HepG2 (cell line): ENCODE data around the gene PLCL1.

Experiments
- KAT2B ChIP-seq: fragments of 150-350 bp; IDR thresholded peaks from 2 replicates; pipeline ENCODE4 v1.6.1; 2014; ENCODE audit warnings: low read depth, low read length, borderline replicate concordance
- TF ChIP-seq, protein P1 (sequence below): sonication (generic); formaldehyde crosslinking; IDR thresholded peaks from 2 replicates; pipeline ENCODE4 v1.5.0; 2020; ENCODE audit warnings: mild to moderate bottlenecking, missing genetic modification reagents, moderate library complexity
- TF ChIP-seq, protein P2 (sequence below): sonication (generic); formaldehyde crosslinking; IDR thresholded peaks from 2 replicates; pipeline ENCODE4 v1.4.0; 2020; ENCODE audit warnings: missing genetic modification reagents, borderline replicate concordance

DNA sequence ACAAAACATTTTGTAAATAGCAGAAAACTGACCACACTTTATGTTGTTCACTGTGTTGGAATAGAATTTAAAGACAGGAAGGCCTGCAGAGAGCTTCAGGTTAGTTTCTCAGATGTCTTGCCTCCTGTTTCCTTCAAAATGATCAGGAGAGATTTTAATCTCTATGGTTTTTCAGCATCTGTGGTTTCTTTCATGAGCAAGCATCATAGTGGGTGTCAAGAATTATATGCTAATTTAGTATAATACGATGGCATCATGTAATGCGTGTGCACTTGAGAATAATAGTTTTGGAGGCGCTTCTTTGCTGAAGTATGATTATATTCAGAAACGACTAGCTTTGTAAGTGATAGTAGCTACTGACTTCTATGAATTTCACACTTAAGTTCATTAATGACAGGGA lies 149.9 kb downstream of the PLCL1 start:
- TF ChIP-seq, protein P1, sequence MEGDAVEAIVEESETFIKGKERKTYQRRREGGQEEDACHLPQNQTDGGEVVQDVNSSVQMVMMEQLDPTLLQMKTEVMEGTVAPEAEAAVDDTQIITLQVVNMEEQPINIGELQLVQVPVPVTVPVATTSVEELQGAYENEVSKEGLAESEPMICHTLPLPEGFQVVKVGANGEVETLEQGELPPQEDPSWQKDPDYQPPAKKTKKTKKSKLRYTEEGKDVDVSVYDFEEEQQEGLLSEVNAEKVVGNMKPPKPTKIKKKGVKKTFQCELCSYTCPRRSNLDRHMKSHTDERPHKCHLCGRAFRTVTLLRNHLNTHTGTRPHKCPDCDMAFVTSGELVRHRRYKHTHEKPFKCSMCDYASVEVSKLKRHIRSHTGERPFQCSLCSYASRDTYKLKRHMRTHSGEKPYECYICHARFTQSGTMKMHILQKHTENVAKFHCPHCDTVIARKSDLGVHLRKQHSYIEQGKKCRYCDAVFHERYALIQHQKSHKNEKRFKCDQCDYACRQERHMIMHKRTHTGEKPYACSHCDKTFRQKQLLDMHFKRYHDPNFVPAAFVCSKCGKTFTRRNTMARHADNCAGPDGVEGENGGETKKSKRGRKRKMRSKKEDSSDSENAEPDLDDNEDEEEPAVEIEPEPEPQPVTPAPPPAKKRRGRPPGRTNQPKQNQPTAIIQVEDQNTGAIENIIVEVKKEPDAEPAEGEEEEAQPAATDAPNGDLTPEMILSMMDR (CRISPR knock-in tag): no peak
- TF ChIP-seq, protein P2, sequence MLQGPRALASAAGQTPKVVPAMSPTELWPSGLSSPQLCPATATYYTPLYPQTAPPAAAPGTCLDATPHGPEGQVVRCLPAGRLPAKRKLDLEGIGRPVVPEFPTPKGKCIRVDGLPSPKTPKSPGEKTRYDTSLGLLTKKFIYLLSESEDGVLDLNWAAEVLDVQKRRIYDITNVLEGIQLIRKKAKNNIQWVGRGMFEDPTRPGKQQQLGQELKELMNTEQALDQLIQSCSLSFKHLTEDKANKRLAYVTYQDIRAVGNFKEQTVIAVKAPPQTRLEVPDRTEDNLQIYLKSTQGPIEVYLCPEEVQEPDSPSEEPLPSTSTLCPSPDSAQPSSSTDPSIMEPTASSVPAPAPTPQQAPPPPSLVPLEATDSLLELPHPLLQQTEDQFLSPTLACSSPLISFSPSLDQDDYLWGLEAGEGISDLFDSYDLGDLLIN (CRISPR knock-in tag): no peak
- TF ChIP-seq KAT2B: no peak
